H9 (cell line): ENCODE measurements around the gene PLA2G2C. TPM values are rescaled to one million over a fixed set of nuclear protein-coding genes. Genes with fewer than 3 reads are reported as not detected.

Experiments used
- DNase-seq: peaks from one replicate; pipeline ENCODE4 v3.0.0-alpha.2; 2017
- H2AFZ ChIP-seq: one replicate; pipeline ENCODE4 v1.6.1; 2013; ENCODE audit warnings: mild to moderate bottlenecking, low read length, control low read depth, moderate library complexity
- H2AK5ac ChIP-seq: 2 replicates; pipeline ENCODE4 v1.6.1; 2013; ENCODE audit warnings: low read length, control low read depth, mixed read lengths; ENCODE audit not compliant: insufficient read length
- H2BK120ac ChIP-seq: one replicate; pipeline ENCODE4 v1.6.1; 2013; ENCODE audit warnings: low read depth, mild to moderate bottlenecking, low read length, control low read depth, inconsistent platforms; ENCODE audit not compliant: poor library complexity, severe bottlenecking
- H2BK12ac ChIP-seq: 2 replicates; pipeline ENCODE4 v1.6.1; 2013; ENCODE audit warnings: low read length, control low read depth, mixed read lengths, low read depth; ENCODE audit not compliant: insufficient read length
- H2BK15ac ChIP-seq: 2 replicates; pipeline ENCODE4 v1.6.1; 2013; ENCODE audit warnings: low read depth, low read length, control low read depth
- H2BK20ac ChIP-seq: one replicate; pipeline ENCODE4 v1.6.1; 2013; ENCODE audit warnings: low read depth, mild to moderate bottlenecking, low read length, control low read depth, inconsistent platforms; ENCODE audit not compliant: poor library complexity, severe bottlenecking
- H2BK5ac ChIP-seq: 2 replicates; pipeline ENCODE4 v1.6.1; 2013; ENCODE audit warnings: low read length, control low read depth, mixed read lengths; ENCODE audit not compliant: insufficient read length
- H3K14ac ChIP-seq: 2 replicates; pipeline ENCODE4 v1.6.1; 2013; ENCODE audit warnings: low read length, control low read depth; ENCODE audit not compliant: insufficient read depth
- H3K18ac ChIP-seq: 2 replicates; pipeline ENCODE4 v1.6.1; 2013; ENCODE audit warnings: low read depth, mild to moderate bottlenecking, mixed read lengths, low read length, control low read depth; ENCODE audit not compliant: insufficient read length
- H3K23ac ChIP-seq: 2 replicates; pipeline ENCODE4 v1.6.1; 2013; ENCODE audit warnings: low read length, control low read depth, mixed read lengths, low read depth; ENCODE audit not compliant: insufficient read length
- H3K23me2 ChIP-seq: 2 replicates; pipeline ENCODE4 v1.6.1; 2013; ENCODE audit warnings: low read depth, mild to moderate bottlenecking, mixed read lengths, low read length, control low read depth; ENCODE audit not compliant: insufficient read length, poor library complexity, severe bottlenecking
- H3K27ac ChIP-seq: 2 replicates; pipeline ENCODE4 v1.5.1; 2013; ENCODE audit warnings: low read length, control low read depth, mixed read lengths, low read depth; ENCODE audit not compliant: insufficient read length
- H3K27me3 ChIP-seq: 2 replicates; pipeline ENCODE4 v1.6.1; 2013; ENCODE audit warnings: low read length, control low read depth, inconsistent platforms; ENCODE audit not compliant: insufficient read depth
- H3K4ac ChIP-seq: 2 replicates; pipeline ENCODE4 v1.6.1; 2013; ENCODE audit warnings: low read depth, mild to moderate bottlenecking, control low read depth, inconsistent platforms, low read length, moderate library complexity
- H3K4me1 ChIP-seq: 2 replicates; pipeline ENCODE4 v1.6.1; 2013; ENCODE audit warnings: low read length, control low read depth, inconsistent platforms; ENCODE audit not compliant: insufficient read depth
- H3K4me2 ChIP-seq: 2 replicates; pipeline ENCODE4 v1.6.1; 2013; ENCODE audit warnings: low read length, control low read depth, mixed read lengths; ENCODE audit not compliant: insufficient read length, insufficient read depth
- H3K56ac ChIP-seq: 2 replicates; pipeline ENCODE4 v1.6.1; 2013; ENCODE audit warnings: low read depth, mild to moderate bottlenecking, mixed read lengths, low read length, control low read depth; ENCODE audit not compliant: insufficient read length
- H3K79me1 ChIP-seq: 2 replicates; pipeline ENCODE4 v1.6.1; 2013; ENCODE audit warnings: low read depth, mild to moderate bottlenecking, moderate library complexity, low read length, control low read depth, inconsistent platforms; ENCODE audit not compliant: insufficient read depth, poor library complexity, severe bottlenecking
- H3K79me2 ChIP-seq: 2 replicates; pipeline ENCODE4 v1.6.1; 2013; ENCODE audit warnings: low read length, control low read depth, inconsistent platforms; ENCODE audit not compliant: insufficient read depth
- H3K9ac ChIP-seq: 2 replicates; pipeline ENCODE4 v1.6.1; 2013; ENCODE audit warnings: low read length, control low read depth, mixed read lengths; ENCODE audit not compliant: insufficient read length; ENCODE audit errors: extremely low read depth
- H3K9me3 ChIP-seq: one replicate; pipeline ENCODE4 v1.6.1; 2013; ENCODE audit warnings: low read depth, low read length, inconsistent platforms; ENCODE audit not compliant: control insufficient read depth
- H3T11ph ChIP-seq: one replicate; pipeline ENCODE4 v1.6.1; 2013; ENCODE audit warnings: mild to moderate bottlenecking, low read length, control low read depth, inconsistent platforms
- H4K20me1 ChIP-seq: one replicate; pipeline ENCODE4 v1.6.1; 2013; ENCODE audit not compliant: control insufficient read depth, insufficient read length, insufficient read depth
- H4K5ac ChIP-seq: 2 replicates; pipeline ENCODE4 v1.6.1; 2013; ENCODE audit warnings: low read depth, mild to moderate bottlenecking, mixed read lengths, low read length, control low read depth; ENCODE audit not compliant: insufficient read length
- H4K8ac ChIP-seq: replicated peaks from 2 replicates; pipeline ENCODE4 v1.6.1; 2013; ENCODE audit warnings: low read length, control low read depth, mixed read lengths, low read depth; ENCODE audit not compliant: insufficient read length
- H4K91ac ChIP-seq: 2 replicates; pipeline ENCODE4 v1.6.1; 2013; ENCODE audit warnings: low read depth, mild to moderate bottlenecking, moderate library complexity, mixed read lengths, low read length, control low read depth; ENCODE audit not compliant: insufficient read length
- H3K27ac Mint-ChIP-seq, 3 experiments: 2 replicates in 2 of 3; 3 replicates in 1 of 3; pipeline ENCODE4 v1.8.0; 2020 to 2021; ENCODE audit warnings: mixed read lengths in 3 of 3, mild to moderate bottlenecking in 1 of 3, moderate library complexity in 1 of 3
- H3K27me3 Mint-ChIP-seq: 2 replicates; pipeline ENCODE4 v1.8.0; 2021; ENCODE audit warnings: low read depth, mild to moderate bottlenecking, moderate library complexity, mixed read lengths
- H3K36me3 Mint-ChIP-seq, 3 experiments: 2 replicates in 2 of 3; 3 replicates in 1 of 3; pipeline ENCODE4 v1.8.0; 2020 to 2021; ENCODE audit warnings: low read depth in 3 of 3, mixed read lengths in 3 of 3; ENCODE audit not compliant: insufficient read depth in 1 of 3
- H3K4me1 Mint-ChIP-seq, 2 experiments: 2 replicates each; pipeline ENCODE4 v1.8.0; 2020; ENCODE audit warnings: mixed read lengths in 2 of 2
- H3K4me3 Mint-ChIP-seq, 2 experiments: 2 replicates in 1 of 2; 3 replicates in 1 of 2; pipeline ENCODE4 v1.8.0; 2020 to 2021; ENCODE audit warnings: mild to moderate bottlenecking in 2 of 2, mixed read lengths in 2 of 2, moderate library complexity in 1 of 2
- H3K9me3 Mint-ChIP-seq, 2 experiments: 2 replicates in 1 of 2; 3 replicates in 1 of 2; pipeline ENCODE4 v1.8.0; 2020; ENCODE audit warnings: mild to moderate bottlenecking in 2 of 2, mixed read lengths in 2 of 2, moderate library complexity in 1 of 2
- CTCF ChIP-seq: fragments of 200-600 bp; sonication (generic); conservative IDR thresholded peaks from 3 replicates; pipeline ENCODE4 v1.8.0; 2021; ENCODE audit warnings: antibody characterized with exemption, mild to moderate bottlenecking
- WGBS: extraction: QIAGEN DNeasy Blood & Tissue Kit; methylation state at CpG from one replicate; pipeline ENCODE4 v1.1.7; 2013; ENCODE audit warnings: missing lambda C conversion rate, low lambda C conversion rate, mixed read lengths; ENCODE audit not compliant: insufficient read length; ENCODE audit errors: extremely low coverage; 5-methylcytosine and 5-hydroxymethylcytosine counted together
- total RNA-seq: library from RNA; stranded (reverse); gene quantifications from 2 replicates; pipeline ENCODE4 v1.2.1, GENCODE V29; 2021

The PLA2G2C gene
- total RNA-seq, 1 experiment from 2014 or later: not detected

- no peak overlapping the region for H3K9ac ChIP-seq
- no peak overlapping the region for H3K56ac ChIP-seq
- H3K18ac ChIP-seq: no peak overlapping the region
- H3K4ac ChIP-seq: no peak overlapping the region
- no peak for DNase-seq
- H3K9me3 ChIP-seq: no peaks in the 10 kb centered on the region
- no peak overlapping the region for H2BK15ac ChIP-seq
- no peak overlapping the region for H3K27ac ChIP-seq
- no peaks in the 10 kb centered on the region for H3K4me1 ChIP-seq
- H3K27me3 ChIP-seq: no peaks in the 10 kb centered on the region; the same call in 1 of the 2 replicates
- H3K79me2 ChIP-seq: no peaks in the 10 kb centered on the region
- H2BK12ac ChIP-seq: no peak overlapping the region
- H3K4me2 ChIP-seq: no peak overlapping the region
- no peak overlapping the region for H2AK5ac ChIP-seq
- H3K79me1 ChIP-seq: no peaks in the 10 kb centered on the region
- Mint-ChIP-seq H3K9me3 (no peaks in the 10 kb centered on the region), H3K4me3 (no peak overlapping the region), H3K4me1 (peaks cover 9 to 18% of the 10 kb centered on the region in 2 experiments), H3K27me3 (peaks cover 51% of the 10 kb centered on the region), H3K27ac (no peak overlapping the region), H3K36me3 (no peaks in the 10 kb centered on the region)
- TF ChIP-seq CTCF: no peak
- no peak overlapping the region for H2AFZ ChIP-seq
- no peak overlapping the region for H3K14ac ChIP-seq
- no peak overlapping the region for H2BK20ac ChIP-seq
- no peak overlapping the region for H4K5ac ChIP-seq
- no peak overlapping the region for H2BK5ac ChIP-seq
- H4K8ac ChIP-seq: no peak overlapping the region
- H3T11ph ChIP-seq: no peak overlapping the region
- no peaks in the 10 kb centered on the region for H4K20me1 ChIP-seq
- H4K91ac ChIP-seq: no peak overlapping the region
- H3K23ac ChIP-seq: no peak overlapping the region
- H3K23me2 ChIP-seq: no peaks in the 10 kb centered on the region
- WGBS: no CpG with 5 or more reads among the region's 11 CpGs
- H2BK120ac ChIP-seq: no peak overlapping the region
These were observed 42.1 kb upstream of the PLA2G2C start for GRCh38 chr1:20228314-20228825.
